Measurements from ENCODE around the gene IL17D.

DNA sequence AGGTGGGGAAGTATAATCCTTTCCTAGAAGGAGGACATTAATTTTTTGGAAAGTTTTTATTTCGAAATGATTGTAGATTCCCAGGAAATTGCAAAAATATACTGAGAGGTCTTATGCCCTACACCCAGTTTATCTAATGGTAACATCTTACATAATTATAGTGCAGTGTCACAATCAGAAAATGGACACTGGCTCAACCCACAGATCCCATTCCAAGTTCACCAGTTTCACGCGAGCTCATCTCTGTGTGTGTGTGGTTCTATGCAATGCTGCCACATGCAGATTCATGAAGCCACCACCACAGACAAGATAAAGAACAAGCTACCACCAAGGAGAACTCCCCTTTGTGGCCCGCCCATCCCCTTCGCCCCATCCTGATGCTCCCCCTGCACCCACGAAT is 24.4 kb downstream of the IL17D start:
- no peak for TF ChIP-seq POLR2AphosphoS5 (IDR thresholded peaks at IDR 0.05)
- TF ChIP-seq CTCF (IDR thresholded peaks at IDR 0.05) = no peak
- no peak for TF ChIP-seq POLR2A (IDR thresholded peaks at IDR 0.05)
